ENCODE data around the gene MMP25.

MMP25 gene

DNA sequence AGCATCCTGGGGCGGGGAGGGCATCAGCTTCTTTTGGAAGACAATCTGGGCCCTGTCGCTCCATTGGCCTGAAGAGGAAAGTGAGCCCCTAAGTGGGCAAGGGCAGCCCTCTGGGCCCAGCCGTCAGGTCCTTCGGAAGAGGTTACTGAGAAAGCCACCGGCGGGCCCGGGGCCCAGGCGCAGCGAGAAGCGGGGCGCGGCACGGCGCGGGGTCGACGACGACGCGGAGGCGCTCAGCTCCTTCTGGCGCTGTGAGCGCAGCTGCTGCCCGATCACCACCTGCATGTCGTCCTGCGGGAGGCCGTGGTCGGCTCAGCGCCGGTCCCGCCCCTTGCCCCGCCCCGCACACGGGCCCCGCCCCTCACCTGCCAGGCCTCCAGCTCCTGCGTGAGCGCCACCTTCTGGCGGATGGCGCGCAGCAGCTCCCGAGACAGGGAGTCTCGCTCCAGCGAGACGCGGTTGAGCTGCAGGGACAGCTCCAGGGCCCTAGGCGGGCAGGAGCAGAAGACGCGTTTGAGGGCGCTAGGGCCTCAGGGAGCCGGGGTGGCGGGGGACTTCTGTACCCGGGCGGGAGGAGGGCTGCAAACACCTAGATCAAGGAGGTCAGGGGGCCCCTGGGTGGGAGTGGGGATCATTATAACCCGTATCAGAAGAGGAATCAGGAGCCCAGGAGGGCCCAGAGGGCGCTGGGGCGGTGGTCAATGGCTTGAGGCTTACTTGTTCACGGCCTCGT lies 18.2 kb upstream of the MMP25 start:
- DNase-seq (ENCODE audit: low read depth, low spot score) = no peak
- no peak overlapping the region for H3K27ac ChIP-seq

DNA sequence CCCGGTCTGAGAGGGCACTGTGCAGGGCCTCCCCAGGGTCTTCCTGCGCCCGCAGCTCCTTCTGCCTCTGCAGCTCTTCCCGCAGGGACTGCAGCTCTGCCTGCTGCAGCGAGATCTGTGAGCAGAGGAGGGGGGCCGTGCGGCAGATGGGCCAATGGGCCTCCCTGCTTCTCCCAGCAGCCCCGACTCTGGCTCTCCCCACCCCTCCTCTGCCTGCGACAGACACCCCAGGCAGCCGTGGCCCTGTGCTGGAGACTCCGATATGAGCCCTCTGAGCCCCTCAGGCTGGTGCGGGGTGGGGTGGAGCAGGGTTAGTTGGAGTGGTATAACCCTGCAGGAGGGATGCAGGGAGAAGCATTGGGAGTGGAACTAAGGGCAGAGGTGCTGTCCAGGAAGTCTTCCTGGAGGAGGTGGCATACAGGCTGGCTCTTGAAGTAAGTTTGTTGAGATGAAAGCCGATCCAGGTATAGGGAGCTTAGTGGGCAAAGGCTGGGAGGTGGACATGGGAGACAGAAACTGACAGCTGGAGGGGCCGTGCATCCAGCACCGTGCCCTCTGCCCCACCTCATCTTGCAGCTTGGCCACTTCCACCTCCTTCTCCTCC lies 17.5 kb upstream of the MMP25 start:
- H3K27ac ChIP-seq = no peak overlapping the region
- no peak for DNase-seq (ENCODE audit: low read depth, low spot score)

DNA sequence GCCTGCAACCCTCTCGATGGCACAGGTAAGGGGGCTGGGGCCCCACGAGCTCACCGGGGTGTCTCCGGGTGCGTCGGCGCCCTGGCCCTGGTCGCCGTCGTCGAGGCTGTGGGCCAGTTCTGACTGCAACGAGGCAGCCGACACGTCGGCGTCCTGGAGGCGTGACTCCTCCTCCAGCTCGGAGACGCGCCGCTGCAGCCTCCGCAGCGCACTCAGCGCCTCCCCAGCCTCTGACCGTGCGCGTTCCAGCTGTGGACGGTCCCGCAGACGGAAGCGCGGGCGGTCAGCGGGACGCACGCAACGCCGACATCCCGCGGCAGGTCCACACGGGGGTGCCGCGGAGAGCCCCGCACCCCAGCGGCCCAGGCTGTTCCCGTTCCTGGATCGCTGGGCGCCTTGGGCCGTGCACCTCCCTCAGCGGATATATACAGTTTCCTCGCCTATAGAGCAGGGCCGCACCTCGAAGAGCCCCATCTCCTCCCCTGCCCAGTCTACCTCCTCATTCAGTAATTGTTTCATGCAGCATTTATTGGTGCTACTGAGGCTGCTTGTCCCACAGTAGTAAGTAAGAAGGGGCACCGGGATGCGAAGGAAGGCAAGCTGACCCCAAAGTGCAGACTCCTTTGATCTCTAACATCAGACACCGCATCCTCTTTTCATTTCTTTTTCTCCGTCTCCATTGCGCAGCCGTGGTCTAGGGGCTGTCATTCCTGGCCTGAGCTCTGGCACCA lies 16.7 kb upstream of the MMP25 start:
- no peak overlapping the region for H3K27ac ChIP-seq
- no peak for DNase-seq (ENCODE audit: low read depth, low spot score)

DNA sequence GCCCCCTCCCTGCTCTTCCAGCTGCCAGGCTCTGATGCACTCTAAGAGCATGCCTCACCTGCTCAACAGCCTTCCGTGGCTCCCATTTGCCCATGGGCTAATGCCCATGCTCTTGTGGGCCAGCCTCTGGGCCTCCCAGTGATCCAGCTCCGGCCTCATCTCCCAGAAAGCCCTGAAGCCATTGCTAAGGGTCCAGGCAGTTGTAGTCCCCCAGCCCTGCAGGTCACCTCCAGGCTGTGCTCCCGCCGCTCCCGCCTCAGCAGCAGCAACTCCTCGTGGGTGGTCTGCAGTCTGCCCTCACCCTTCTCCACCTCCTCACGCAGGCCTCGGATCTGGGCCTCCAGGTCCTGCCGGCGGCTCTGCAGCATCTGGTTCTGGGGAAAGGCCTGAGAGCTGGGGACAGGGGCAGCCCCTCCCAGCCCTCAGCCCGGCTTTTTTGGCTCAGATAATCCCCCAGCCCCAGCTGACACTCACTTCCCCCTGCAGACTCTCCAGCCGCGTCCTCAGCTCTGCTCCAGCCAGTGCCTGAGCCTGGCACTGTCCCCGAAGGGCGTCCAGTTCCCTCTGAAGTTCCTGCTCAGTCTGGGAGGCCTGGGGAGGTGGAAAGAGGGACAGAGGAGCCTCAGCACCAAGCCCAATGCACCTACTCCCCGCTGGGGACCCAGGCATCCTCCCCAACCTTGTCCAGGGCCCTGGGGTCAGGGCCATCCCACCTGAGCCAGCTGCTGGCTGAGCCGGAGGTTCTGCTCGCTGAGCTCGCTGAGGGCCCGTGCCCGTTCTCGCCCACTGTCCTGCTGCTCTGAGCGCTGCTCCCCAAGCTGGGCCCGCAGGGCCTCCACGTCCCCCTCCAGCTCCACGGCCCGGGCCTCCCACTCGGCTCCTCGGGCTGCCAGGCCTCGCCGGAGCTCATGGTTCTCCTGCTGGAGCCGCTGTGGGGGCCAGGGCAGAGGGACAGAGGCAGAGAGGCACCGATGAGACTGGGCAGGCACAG lies 15.8 kb upstream of the MMP25 start:
- no peak for DNase-seq (ENCODE audit: low read depth, low spot score)
- H3K27ac ChIP-seq = no peak overlapping the region

DNA sequence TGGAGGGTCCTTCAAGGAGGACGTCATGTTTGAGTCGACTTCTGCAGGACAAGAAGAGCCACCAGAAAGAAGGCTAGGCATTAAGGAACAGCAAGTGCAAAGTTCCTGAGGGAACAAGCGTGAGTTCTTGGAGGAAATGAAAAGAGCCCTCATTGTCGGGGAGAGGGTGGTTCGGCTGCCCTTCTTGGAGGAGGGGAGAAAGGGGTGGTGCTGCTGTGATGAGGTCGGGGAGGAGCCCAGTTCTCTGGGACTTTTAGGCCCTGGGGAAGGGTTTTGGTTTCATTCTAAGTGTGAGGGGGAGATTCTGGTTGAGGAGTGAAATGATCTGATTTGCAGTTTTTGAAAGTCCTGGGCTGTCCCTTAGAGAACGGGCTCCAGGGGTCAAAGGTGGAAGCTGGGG lies 13.7 kb upstream of the MMP25 start:
- H3K27ac ChIP-seq = no peak overlapping the region
- DNase-seq (ENCODE audit: low read depth, low spot score) = no peak

DNA sequence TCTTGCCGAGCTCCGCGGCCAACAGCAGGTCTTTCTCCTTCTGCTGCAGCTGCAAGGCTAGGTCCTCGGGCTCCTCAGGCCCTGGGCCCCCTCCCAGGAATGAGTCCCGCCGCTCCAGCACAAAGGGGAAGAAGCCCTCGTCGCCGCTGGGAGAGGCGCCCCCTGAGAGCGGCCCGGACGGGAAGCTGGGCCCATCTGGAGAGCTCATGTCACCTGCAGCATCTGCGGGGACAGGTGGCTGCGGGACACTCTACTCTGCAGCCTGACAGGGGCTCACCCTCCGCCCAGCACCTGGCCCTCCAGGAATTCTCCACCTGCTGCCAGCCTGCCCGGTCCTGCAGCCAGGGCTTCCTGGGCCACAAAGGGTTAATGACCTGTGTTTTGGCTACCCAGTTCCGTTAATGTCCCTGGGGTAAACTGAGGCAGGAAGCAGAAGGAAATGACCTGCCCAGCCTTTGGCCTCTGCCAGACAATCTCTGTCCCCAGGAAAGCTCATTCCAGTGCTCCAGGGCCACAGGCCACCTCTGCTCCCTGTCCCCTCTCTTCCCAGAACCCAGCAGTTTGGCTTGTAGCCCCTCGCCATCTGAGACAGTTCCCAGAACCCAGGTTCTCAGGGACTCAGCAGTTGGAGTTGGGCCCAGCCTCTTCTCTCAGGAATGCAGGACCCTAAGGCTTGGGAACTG lies 10.9 kb upstream of the MMP25 start:
- DNase-seq (ENCODE audit: low read depth, low spot score) = no peak
- H3K27ac ChIP-seq = no peak overlapping the region

DNA sequence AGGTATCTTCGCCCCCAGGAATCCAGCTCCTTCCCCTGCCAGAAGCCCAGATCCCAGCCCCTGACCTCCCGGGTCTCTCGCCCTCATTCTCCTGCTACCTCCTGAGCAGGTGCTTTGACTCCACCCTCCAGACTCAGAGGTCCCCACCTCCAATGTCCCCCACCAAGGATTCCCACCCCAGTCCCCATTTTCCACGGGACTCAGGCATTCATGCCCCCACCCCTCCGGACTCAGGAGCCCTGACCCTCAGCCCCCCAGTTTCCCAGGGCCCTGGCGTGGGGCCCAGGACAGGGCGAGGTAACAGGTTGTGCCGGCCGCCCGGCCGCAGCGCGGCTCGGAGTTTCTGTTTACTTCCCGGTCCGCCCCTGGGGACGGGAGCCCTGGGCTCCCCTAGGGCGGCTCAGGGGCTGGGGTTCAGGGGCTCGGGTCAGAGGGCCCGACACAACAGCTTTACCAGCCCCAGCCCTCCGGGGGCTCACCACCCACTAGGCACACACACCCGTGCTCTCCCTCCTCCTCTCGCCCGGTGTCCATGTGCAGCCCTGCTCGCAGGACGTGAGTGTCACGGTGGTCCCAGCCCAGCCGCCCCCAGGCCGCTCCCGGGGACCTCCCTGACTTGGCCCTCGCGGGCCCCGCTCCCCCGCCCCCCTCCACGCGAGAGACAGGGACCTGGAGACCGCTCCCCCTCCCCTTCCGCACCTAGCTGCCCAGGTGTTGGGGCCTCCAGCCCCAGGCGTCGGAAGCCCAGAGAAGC lies 10.2 kb upstream of the MMP25 start:
- H3K27ac ChIP-seq = peak overlapping the region; percentile 46

DNA sequence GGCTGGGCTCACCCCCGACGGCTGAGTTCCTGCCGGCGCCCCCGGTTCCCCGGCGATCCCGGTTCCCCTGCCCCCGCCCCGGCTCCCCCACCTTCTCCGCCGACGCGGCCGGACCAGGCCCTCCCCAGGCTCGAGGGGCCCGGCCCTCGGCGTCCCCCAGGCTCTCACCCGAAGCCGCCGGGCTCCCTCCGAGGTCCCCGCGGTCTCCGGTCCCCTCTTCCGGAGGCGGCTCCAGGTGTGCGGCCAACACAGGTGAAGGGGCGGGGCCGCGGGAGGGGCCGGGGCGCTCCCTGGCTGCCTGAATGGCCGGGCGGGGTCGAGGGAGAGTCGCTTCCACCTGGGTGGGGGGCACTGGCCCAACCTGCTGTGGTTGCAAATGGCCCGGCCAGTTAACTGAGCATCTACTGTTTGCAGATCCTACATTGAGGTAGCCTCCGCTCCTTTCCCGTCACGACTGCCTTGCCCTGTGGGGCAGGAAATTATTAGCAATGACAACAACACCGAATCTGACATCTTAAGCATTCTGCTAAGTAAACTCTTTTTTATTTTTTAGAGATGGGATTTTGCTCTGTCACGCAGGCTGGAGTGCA lies 9.5 kb upstream of the MMP25 start, which contains the start of gene BICDL2:
BICDL2 (minus strand) TSS at position 219 of the 590 bp plus-strand sequence. CDS start 1,448 bp downstream, outside the sequence.
- peak within 1 kb of the TSS; percentile 49 for H3K27ac ChIP-seq
- DNase-seq (ENCODE audit: low read depth, low spot score) = no peak

More for the DNA sequence above, 10.2 kb upstream of the MMP25 start:
- no peak for DNase-seq (ENCODE audit: low read depth, low spot score)

DNA sequence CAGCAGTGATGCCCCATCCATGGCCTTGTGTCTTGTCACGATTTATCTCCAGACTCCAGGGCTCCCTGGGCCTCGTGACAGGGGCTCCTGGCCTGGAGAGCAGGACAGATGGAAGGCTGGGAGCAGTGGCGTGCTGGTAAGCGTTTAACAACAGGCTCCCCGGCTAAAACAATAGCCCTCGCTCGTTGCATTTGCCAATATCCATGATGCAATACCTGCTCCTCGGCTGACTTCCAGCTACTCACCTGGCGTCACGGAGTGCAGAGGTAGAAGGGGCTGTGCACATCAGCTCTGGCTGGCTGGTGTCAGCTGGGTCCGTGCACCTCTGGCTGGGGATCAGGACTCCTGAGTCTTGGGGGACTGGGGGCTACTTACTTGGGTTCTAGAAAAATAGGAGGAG lies 8.1 kb upstream of the MMP25 start:
- peak overlapping the region; percentile 49 for H3K27ac ChIP-seq
- DNase-seq (ENCODE audit: low read depth, low spot score) = no peak

DNA sequence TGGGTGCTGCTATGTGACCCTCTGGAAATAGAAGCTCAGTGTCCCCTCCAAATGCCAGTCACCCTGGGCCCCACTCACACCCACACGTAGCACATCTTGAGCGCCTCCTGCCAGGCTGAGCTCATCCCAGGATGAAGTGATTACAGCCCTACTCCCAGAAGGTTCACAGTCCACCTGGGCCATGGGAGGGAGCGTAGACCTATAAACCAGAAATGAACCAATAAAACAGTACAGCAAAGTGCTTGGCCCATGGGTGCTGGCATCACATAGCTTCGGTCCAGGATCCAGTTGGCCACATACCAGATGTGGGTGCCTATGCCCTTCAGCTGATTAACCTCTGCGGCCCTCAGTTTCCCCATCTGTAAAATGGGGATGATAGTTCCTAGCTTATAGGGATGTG lies 7.5 kb upstream of the MMP25 start:
- no peak for DNase-seq (ENCODE audit: low read depth, low spot score)
- no peak overlapping the region for H3K27ac ChIP-seq

DNA sequence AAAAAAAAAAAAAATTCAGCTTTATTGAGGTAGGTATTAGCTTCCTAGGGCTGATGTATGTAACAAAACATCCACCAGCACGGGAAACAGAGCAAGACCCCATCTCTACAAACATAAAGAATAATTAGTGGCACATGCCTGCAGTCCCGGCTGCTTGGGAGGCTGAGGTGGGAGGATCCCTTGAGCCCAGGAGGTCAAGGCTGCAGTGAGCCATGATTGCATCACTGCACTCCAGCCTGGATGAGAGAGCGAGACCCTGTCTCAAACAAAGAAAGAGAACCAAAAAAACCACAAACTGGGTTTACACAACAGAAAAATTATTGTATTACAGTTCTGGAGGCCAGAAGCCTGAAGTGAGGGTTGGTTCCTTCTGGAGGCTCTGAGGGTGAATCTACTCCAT lies 4.0 kb upstream of the MMP25 start:
- H3K27ac ChIP-seq = no peak overlapping the region
- no peak for DNase-seq (ENCODE audit: low read depth, low spot score)

DNA sequence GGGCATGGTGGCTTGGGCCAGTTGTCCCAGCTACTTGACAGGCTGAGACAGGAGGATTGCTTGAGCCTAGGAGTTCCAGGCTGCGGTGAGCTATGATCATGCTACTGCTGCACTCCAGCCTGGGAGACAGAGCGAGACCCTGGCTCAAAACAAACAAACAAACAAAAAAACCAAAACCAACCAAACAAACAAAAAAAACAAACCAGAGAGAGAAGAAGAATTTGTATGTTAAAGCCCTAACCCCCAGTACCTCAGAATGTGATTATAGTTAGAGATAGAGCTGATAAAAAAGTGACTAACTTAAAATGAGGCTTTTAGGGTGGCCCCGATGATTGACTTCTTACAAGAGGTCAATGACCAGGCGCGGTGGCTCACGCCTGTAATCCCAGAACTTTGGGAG lies 1.7 kb upstream of the MMP25 start:
- no peak overlapping the region for H3K27ac ChIP-seq
- no peak for DNase-seq (ENCODE audit: low read depth, low spot score)

DNA sequence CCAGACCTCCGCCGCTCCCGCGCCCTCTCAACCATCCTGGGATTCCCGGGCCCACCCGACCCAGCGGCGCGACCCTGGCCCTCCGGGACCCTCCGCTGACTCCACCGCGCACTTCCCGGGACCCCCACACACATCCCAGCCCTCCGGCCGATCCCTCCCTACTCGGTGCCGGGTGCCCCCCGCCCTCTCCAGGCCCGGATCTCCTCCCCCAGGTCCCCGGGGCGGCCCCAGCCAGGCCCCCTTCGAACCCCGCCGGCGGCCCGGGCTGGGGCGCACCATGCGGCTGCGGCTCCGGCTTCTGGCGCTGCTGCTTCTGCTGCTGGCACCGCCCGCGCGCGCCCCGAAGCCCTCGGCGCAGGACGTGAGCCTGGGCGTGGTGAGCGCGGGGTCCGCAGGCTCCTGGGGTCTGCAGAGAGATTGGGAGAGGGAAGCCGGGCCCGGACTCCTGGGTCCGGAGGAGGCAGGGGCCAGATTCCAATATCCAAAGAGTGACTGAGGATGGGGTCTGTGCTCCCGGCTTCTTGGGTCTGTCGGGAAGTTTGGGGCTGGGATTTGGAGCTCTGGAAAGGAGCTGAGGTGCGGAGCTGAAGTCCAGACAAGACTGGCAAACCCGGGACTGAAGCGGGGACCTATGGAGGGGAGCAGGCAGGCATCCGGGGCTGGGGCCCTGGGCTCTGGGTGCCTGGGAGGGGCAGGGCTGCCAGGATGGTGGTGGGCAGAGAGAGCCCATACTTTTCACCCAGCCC lies 453 bp downstream of the MMP25 start:
- no peak overlapping the region for H3K27ac ChIP-seq
- DNase-seq (ENCODE audit: low read depth, low spot score) = no peak

DNA sequence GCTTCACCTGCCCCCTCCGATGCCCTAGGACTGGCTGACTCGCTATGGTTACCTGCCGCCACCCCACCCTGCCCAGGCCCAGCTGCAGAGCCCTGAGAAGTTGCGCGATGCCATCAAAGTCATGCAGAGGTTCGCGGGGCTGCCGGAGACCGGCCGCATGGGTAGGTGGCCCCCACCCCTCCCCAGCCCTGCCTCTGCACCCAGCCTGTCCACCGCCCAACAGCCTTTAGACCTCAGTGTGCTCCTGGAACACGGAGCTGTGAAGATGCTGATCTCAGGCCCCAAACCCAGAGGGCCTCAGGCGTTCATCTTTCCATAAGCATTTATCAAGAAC lies 993 bp downstream of the MMP25 start:
- DNase-seq (ENCODE audit: low read depth, low spot score) = no peak

DNA sequence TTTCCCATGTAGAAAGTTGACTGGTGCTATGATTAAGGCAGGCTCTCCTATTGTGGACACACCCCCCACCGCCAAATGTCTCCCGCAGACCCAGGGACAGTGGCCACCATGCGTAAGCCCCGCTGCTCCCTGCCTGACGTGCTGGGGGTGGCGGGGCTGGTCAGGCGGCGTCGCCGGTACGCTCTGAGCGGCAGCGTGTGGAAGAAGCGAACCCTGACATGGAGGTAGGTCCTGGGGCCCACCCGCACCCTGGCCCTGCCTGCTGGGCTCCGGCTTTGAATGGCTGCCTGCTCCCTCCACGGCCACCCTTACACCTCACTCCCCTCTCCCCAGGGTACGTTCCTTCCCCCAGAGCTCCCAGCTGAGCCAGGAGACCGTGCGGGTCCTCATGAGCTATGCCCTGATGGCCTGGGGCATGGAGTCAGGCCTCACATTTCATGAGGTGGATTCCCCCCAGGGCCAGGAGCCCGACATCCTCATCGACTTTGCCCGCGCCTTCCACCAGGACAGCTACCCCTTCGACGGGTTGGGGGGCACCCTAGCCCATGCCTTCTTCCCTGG lies 3.6 kb downstream of the MMP25 start:
- no peak for DNase-seq (ENCODE audit: low read depth, low spot score)
- H3K27ac ChIP-seq = no peak overlapping the region

More for the DNA sequence above, 993 bp downstream of the MMP25 start:
- no peak overlapping the region for H3K27ac ChIP-seq

DNA sequence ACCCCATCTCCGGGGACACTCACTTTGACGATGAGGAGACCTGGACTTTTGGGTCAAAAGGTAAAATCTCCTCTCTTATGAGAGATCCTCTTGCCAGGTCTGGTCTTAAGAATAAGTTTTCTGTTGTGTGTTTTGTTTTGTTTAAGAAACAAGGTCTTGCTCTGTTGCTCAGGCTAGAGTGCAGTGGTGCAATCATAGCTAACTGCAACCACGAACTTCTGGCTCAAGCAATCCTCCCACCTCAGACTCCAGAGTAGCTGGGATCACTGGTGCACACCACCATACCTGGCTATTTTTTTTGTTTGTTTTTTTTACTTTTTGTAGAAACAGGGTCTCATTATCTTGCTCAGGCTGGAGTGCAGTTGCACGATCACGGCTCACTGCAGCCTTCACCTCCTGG lies 4.1 kb downstream of the MMP25 start:
- DNase-seq (ENCODE audit: low read depth, low spot score) = no peak
- H3K27ac ChIP-seq = no peak overlapping the region

DNA sequence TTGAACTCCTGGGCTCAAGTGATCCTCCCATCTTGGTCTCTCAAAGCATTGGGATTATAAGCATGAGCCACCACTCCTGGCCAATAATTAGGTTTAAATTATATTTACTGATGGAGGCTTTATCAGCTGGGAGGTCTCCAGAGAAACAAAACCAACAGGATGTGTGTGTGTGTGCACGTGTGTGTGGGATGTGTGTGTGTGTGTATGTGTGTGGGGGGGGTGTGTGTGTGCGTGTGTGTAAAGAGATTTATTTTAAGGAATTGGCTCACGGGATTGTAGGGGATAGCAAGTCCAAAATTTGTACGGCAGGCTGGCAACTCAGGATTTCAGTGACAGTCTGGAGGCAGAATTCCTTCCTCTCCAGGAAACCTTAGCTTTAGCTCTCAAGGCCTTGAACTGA lies 4.6 kb downstream of the MMP25 start:
- no peak overlapping the region for H3K27ac ChIP-seq
- DNase-seq (ENCODE audit: low read depth, low spot score) = no peak

DNA sequence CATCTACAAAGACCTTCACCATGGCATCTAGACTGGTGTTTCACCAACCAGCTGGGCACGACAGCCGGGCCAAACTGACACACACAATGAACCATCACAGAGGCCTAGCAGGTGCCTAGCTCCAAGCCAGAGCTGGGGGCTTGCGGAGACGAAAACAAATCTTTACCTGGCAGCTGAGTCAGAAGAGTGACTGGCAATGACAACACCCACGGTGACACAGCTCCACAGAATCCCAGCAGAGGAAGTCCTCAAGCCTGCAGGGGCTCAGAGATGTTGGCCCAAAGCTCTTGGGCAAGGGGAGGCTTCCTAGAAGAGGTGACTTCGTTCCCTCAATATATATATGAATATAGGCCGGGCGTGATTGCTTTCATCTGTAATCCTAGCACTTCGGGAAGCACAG lies 5.1 kb downstream of the MMP25 start:
- no peak for DNase-seq (ENCODE audit: low read depth, low spot score)

More for the DNA sequence above, 5.1 kb downstream of the MMP25 start:
- H3K27ac ChIP-seq = no peak overlapping the region

Measured in epithelial cell of prostate (primary cell).